Measurements from ENCODE around the gene RBM24. TPM values are rescaled to one million over a fixed set of nuclear protein-coding genes. Genes with fewer than 3 reads are reported as not detected.

Gene RBM24
- total RNA-seq, 1 donor from 2014 or later: 13.2 TPM

GRCh38 chr6:17277256-17277655, 3.9 kb upstream of the RBM24 start:
- TF ChIP-seq CTCF (IDR thresholded peaks at IDR 0.05): no peak
- Mint-ChIP-seq H3K27ac (ENCODE audit: unreplicated experiment) (no peak overlapping the region), H3K36me3 (ENCODE audit: unreplicated experiment) (no peaks in the 10 kb centered on the region), H3K4me3 (ENCODE audit: unreplicated experiment) (no peak overlapping the region), H3K9me3 (ENCODE audit: unreplicated experiment) (no peaks in the 10 kb centered on the region), H3K27me3 (ENCODE audit: unreplicated experiment) (no peaks in the 10 kb centered on the region), H3K4me1 (ENCODE audit: unreplicated experiment) (peaks cover 40% of the 10 kb centered on the region)
- no peak for DNase-seq (ENCODE audit: extremely low spot score, unreplicated experiment)

DNA sequence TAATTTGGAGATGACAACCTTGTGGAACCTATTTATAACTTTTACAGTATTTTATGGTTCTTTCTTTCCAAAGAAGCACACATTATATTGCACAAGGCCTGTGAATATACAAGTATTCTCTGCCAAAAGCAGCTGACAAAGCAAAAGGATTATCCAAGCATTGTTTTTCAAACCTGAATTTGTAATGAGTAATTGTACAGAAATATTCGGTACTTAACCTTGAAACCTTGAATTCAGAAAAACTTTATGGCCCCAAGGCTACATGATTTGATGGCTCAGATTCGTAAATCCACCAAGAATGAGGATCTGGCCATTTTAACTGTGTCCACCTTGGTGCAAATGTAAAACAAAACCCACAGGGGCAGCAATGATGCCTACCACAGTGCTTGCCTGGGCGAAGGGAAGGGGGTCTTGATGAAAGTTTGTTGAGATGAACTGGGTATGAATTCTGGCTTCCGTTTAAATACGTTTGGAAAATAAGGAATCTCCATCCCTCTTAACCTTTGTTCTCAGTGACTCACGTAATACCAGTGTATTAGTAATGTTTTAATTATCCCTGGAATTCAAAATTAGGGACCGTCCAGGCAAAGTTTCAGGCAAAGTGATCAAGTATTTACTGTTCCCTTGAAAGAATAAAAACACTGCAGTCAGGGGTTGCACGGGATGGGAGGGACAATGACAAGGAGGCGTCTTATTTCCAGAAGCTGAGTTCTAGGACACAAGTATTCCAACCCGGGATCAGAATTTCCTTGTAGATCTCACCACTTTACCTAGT, 2.7 kb upstream of the RBM24 start:
- no peaks in the 10 kb centered on the region for H3K36me3 Mint-ChIP-seq (ENCODE audit: unreplicated experiment)
- DNase-seq (ENCODE audit: extremely low spot score, unreplicated experiment): no peak
- H3K27ac Mint-ChIP-seq (ENCODE audit: unreplicated experiment): peak overlapping the region; percentile 71
- no peak overlapping the region for H3K4me3 Mint-ChIP-seq (ENCODE audit: unreplicated experiment)
- no peak for TF ChIP-seq CTCF (IDR thresholded peaks at IDR 0.05)
- H3K4me1 Mint-ChIP-seq (ENCODE audit: unreplicated experiment): peaks cover 47% of the 10 kb centered on the region
- no peaks in the 10 kb centered on the region for H3K27me3 Mint-ChIP-seq (ENCODE audit: unreplicated experiment)
- no peaks in the 10 kb centered on the region for H3K9me3 Mint-ChIP-seq (ENCODE audit: unreplicated experiment)

DNA sequence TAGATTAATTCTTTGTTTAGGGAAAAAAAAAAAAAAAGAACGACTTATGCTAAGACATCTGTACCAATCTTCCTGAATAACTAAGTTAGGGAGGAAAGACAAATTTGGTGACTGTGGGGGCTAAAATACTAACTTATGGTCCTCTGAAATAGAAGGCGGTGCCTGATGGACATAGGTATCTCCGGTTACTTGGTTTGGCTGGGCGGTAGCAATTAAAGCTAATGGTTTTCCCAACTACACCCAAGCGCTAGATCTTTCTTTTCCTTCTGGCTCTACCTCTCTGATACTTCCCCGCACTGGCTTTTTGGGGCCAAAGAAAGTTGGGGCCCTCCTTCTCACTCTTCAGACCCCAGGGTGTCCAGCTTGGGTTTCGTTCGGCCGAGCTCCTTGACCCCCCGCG, 1.0 kb upstream of the RBM24 start:
- no peaks in the 10 kb centered on the region for H3K27me3 Mint-ChIP-seq (ENCODE audit: unreplicated experiment)
- no peak for TF ChIP-seq CTCF (IDR thresholded peaks at IDR 0.05)
- H3K4me3 Mint-ChIP-seq (ENCODE audit: unreplicated experiment): peak overlapping the region; percentile 56
- H3K9me3 Mint-ChIP-seq (ENCODE audit: unreplicated experiment): no peaks in the 10 kb centered on the region
- no peak for DNase-seq (ENCODE audit: extremely low spot score, unreplicated experiment)
- H3K4me1 Mint-ChIP-seq (ENCODE audit: unreplicated experiment): peaks cover 56% of the 10 kb centered on the region
- peak overlapping the region; percentile 25 for H3K27ac Mint-ChIP-seq (ENCODE audit: unreplicated experiment)
- H3K36me3 Mint-ChIP-seq (ENCODE audit: unreplicated experiment): peaks cover 12% of the 10 kb centered on the region

DNA sequence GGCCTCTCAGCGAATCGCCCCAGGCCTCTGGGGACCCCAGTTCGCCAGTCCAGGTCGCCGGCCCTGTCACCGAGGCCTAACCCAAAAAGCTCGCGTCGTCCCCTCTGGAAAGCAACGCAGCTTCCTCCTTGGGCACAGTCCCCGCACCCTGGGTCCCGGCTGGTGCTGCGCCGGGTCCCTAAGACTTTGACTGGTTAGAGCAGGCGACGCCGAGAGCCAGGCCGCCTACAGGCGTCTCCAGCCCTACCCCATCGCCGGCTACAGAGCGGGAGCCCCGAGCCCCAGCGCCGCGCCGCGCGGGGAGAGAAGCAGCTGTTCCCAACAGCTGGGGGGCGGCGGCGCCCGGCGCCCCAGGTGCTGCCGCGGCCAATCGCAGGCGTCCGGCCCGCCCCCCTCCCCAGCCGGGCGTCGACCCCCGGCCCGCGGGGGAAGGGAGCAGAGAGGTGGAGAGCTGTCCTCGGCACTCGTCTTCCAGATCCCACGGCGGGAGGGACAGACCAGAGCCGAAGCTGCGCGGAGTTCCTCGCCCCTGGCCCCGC, 540 bp upstream of the RBM24 start:
- Mint-ChIP-seq H3K27ac (ENCODE audit: unreplicated experiment) (peak overlapping the region; percentile 87), H3K36me3 (ENCODE audit: unreplicated experiment) (peaks cover 16% of the 10 kb centered on the region), H3K4me1 (ENCODE audit: unreplicated experiment) (peaks cover 56% of the 10 kb centered on the region), H3K9me3 (ENCODE audit: unreplicated experiment) (no peaks in the 10 kb centered on the region), H3K27me3 (ENCODE audit: unreplicated experiment) (no peaks in the 10 kb centered on the region), H3K4me3 (ENCODE audit: unreplicated experiment) (peak overlapping the region; percentile 86)
- TF ChIP-seq CTCF (IDR thresholded peaks at IDR 0.05): no peak
- peak; percentile 86 for DNase-seq (ENCODE audit: extremely low spot score, unreplicated experiment)

Measured in osteocyte (in vitro differentiated cells).